ENCODE data around the gene CELSR1.
"Not testable (repeated sequence)": the region's sequence is repeated elsewhere in the genome, so short reads cannot be mapped to it uniquely, and the experiment has no call there.

CELSR1 gene

GRCh38 chr22:46512039-46512370 is 25.4 kb downstream of the CELSR1 start:
- DNase-seq: no peak

GRCh38 chr22:46511151-46512038 is 26.0 kb downstream of the CELSR1 start:
- no peak for DNase-seq

GRCh38 chr22:46509416-46510089 is 27.9 kb downstream of the CELSR1 start:
- no peak for DNase-seq

GRCh38 chr22:46508491-46508999 is 28.9 kb downstream of the CELSR1 start:
- no peak for DNase-seq

- no peak for DNase-seq
Observed at GRCh38 chr22:46507451-46508425, 29.7 kb downstream of the CELSR1 start.

GRCh38 chr22:46504584-46504983 is 32.8 kb downstream of the CELSR1 start:
- no peak for DNase-seq

- DNase-seq: no peak
Observed at GRCh38 chr22:46502440-46503175, 34.8 kb downstream of the CELSR1 start.

GRCh38 chr22:46501701-46502100 is 35.7 kb downstream of the CELSR1 start:
- no peak for DNase-seq

GRCh38 chr22:46501265-46501664 is 36.2 kb downstream of the CELSR1 start:
- DNase-seq: not testable (repeated sequence)

GRCh38 chr22:46500201-46500600 is 37.2 kb downstream of the CELSR1 start:
- DNase-seq: no peak

- DNase-seq: no peak
Observed at GRCh38 chr22:46499805-46500189, 37.6 kb downstream of the CELSR1 start.

GRCh38 chr22:46491946-46492345 is 45.5 kb downstream of the CELSR1 start:
- DNase-seq: no peak

GRCh38 chr22:46490538-46490937 is 46.9 kb downstream of the CELSR1 start:
- DNase-seq: no peak

- DNase-seq: no peak
Observed at GRCh38 chr22:46486996-46487717, 50.3 kb downstream of the CELSR1 start.

- no peak for DNase-seq
Observed at GRCh38 chr22:46484861-46485595, 52.4 kb downstream of the CELSR1 start.

GRCh38 chr22:46484156-46484860 is 53.1 kb downstream of the CELSR1 start:
- DNase-seq: no peak

- no peak for DNase-seq
Observed at GRCh38 chr22:46483353-46483752, 54.1 kb downstream of the CELSR1 start.

GRCh38 chr22:46482056-46482675 is 55.3 kb downstream of the CELSR1 start:
- DNase-seq: no peak

- peak; percentile 4 for DNase-seq
Observed at GRCh38 chr22:46481386-46481785, 56.0 kb downstream of the CELSR1 start.

- DNase-seq: no peak
Observed at GRCh38 chr22:46480396-46480795, 57.0 kb downstream of the CELSR1 start.

Measured in NCI-H345 (cell line).